HepG2 (cell line): ENCODE data around the gene DPT. TPM values are rescaled to one million over a fixed set of nuclear protein-coding genes. Genes with fewer than 3 reads are reported as not detected.

Experiments used
- ATAC-seq: fragments of 200-7000 bp; cut with Tn5 transposase; 3 replicates; pipeline ENCODE4 v1.9.1; 2020; ENCODE audit warnings: mild to moderate bottlenecking, moderate library complexity
- BruUV-seq: library from RNA; stranded (reverse); fragments of 400-500 nt; replicated peaks from 2 replicates; lab custom pipeline; 2021; lab: Mats Ljungman, UMichigan
- CTCF ChIA-PET: fragments of 300-600 bp; formaldehyde crosslinking; extraction: SDS; loops from one replicate; lab custom pipeline; 2021; ENCODE audit warnings: low total read pairs, inconsistent platforms, low intra/inter-chr PET ratio; lab: Yijun Ruan, JAX
- POLR2A ChIA-PET: fragments of 350-600 bp; sonication (Branson Sonifier 250); formaldehyde crosslinking; loops from one replicate; lab custom pipeline; 2020; ENCODE audit warnings: antibody characterized with exemption, inconsistent platforms; lab: Yijun Ruan, JAX
- DNase-seq: peaks from one replicate; pipeline ENCODE4 v3.0.0-alpha.2; 2015; ENCODE audit warnings: low spot score
- FAIRE-seq: peaks from 3 replicates; lab custom pipeline; 2011; peaks lifted over from hg19 to GRCh38; lab: Jason Lieb, UNC
- H2AFZ ChIP-seq: one replicate; pipeline ENCODE4 v1.6.1; 2011; ENCODE audit warnings: low read length, inconsistent platforms
- H3K27ac ChIP-seq: fragments of 300-600 bp; 3 replicates; pipeline ENCODE4 v1.8.0; 2011; ENCODE audit warnings: mixed run types, mild to moderate bottlenecking, mixed read lengths, low read length, inconsistent platforms; ENCODE audit not compliant: insufficient read depth; ENCODE audit errors: extremely low read length
- H3K27me3 ChIP-seq, 2 experiments: fragments of 200-600 bp in 1 of 2; 2 replicates in 1 of 2; 3 replicates in 1 of 2; pipeline versions ENCODE4 v1.6.0 to v1.8.0; 2011; ENCODE audit warnings: low read length in 2 of 2, mild to moderate bottlenecking in 2 of 2, moderate library complexity in 2 of 2, inconsistent platforms in 1 of 2; ENCODE audit not compliant: insufficient read depth in 2 of 2, control insufficient read depth in 1 of 2
- H3K36me3 ChIP-seq, 2 experiments: fragments of 200-600 bp in 1 of 2; replicated peaks in 1 of 2; 2 replicates in 1 of 2; 3 replicates in 1 of 2; pipeline versions ENCODE4 v1.5.1 to v1.8.0; 2011; ENCODE audit warnings: low read length in 2 of 2, inconsistent platforms in 1 of 2; ENCODE audit not compliant: insufficient read depth in 2 of 2, control insufficient read depth in 1 of 2
- H3K4me1 ChIP-seq: 2 replicates; pipeline ENCODE4 v1.5.1; 2012; ENCODE audit warnings: low read length, inconsistent platforms; ENCODE audit not compliant: insufficient read depth
- H3K4me2 ChIP-seq: 2 replicates; pipeline ENCODE4 v1.6.0; 2011; ENCODE audit warnings: low read depth, low read length, inconsistent platforms
- H3K4me3 ChIP-seq, 3 experiments: fragments of 200-600 bp in 1 of 3; sonication (generic), shearing (Covaris generic) in 1 of 3; replicated peaks in 1 of 3; 2 replicates each; pipeline ENCODE4 v1.5.1; 2011 to 2016; ENCODE audit warnings: low read length in 3 of 3, inconsistent platforms in 2 of 3, low read depth in 2 of 3, mild to moderate bottlenecking in 2 of 3, control low read depth in 1 of 3, mixed read lengths in 1 of 3; ENCODE audit not compliant: insufficient read depth in 1 of 3
- H3K79me2 ChIP-seq: one replicate; pipeline ENCODE4 v1.6.1; 2011; ENCODE audit warnings: low read length, inconsistent platforms; ENCODE audit not compliant: insufficient read depth
- H3K9ac ChIP-seq: 2 replicates; pipeline ENCODE4 v1.6.0; 2011; ENCODE audit warnings: mild to moderate bottlenecking, low read depth, low read length, inconsistent platforms; ENCODE audit not compliant: insufficient read depth
- H3K9me3 ChIP-seq: 2 replicates; pipeline ENCODE4 v1.5.1; 2012; ENCODE audit warnings: mild to moderate bottlenecking, low read length
- H4K20me1 ChIP-seq: 2 replicates; pipeline ENCODE4 v1.6.0; 2011; ENCODE audit warnings: inconsistent platforms, mild to moderate bottlenecking, low read length, moderate library complexity; ENCODE audit not compliant: insufficient read depth
- DNMT3B ChIP-seq: conservative IDR thresholded peaks from 2 replicates; pipeline ENCODE4 v1.6.1; 2016; ENCODE audit warnings: missing biosample characterization, control low read depth
- DZIP1 ChIP-seq: sonication (generic); formaldehyde crosslinking; IDR thresholded peaks from 2 replicates; pipeline ENCODE4 v1.5.0; 2020; ENCODE audit warnings: mild to moderate bottlenecking, missing genetic modification reagents
- EHMT2 ChIP-seq: fragments of 200-600 bp; sonication (generic); IDR thresholded peaks from 2 replicates; pipeline ENCODE4 v1.7.0; 2017; ENCODE audit warnings: antibody characterized with exemption, low read depth, low read length, borderline replicate concordance
- IRF1 ChIP-seq: sonication (generic); formaldehyde crosslinking; IDR thresholded peaks from 2 replicates; pipeline ENCODE4 v1.4.0; 2020; ENCODE audit warnings: low read depth, mild to moderate bottlenecking, missing genetic modification reagents
- JUND ChIP-seq: sonication (generic); formaldehyde crosslinking; IDR thresholded peaks from 2 replicates; pipeline ENCODE4 v1.8.0; 2022; ENCODE audit warnings: mild to moderate bottlenecking, missing genetic modification reagents
- KAT2B ChIP-seq: fragments of 150-350 bp; IDR thresholded peaks from 2 replicates; pipeline ENCODE4 v1.6.1; 2014; ENCODE audit warnings: low read depth, low read length, borderline replicate concordance
- NCOR1 ChIP-seq: fragments of 200-600 bp; sonication (generic); IDR thresholded peaks from 2 replicates; pipeline ENCODE4 v1.7.0; 2017; ENCODE audit warnings: antibody characterized with exemption, low read length, borderline replicate concordance
- STAG1 ChIP-seq: sonication (generic); formaldehyde crosslinking; IDR thresholded peaks from 2 replicates; pipeline ENCODE4 v1.4.0; 2020; ENCODE audit warnings: missing genetic modification reagents
- ZBTB7A ChIP-seq: sonication (generic); formaldehyde crosslinking; IDR thresholded peaks from 2 replicates; pipeline ENCODE4 v1.8.0; 2022; ENCODE audit warnings: mild to moderate bottlenecking, missing genetic modification reagents
- ZNF24 ChIP-seq: fragments of 450-650 bp; IDR thresholded peaks from 2 replicates; pipeline ENCODE4 v1.6.1; 2017; ENCODE audit warnings: antibody characterized with exemption, mild to moderate bottlenecking
- ZNF414 ChIP-seq: sonication (generic); formaldehyde crosslinking; IDR thresholded peaks from 2 replicates; pipeline ENCODE4 v1.5.0; 2020; ENCODE audit warnings: missing genetic modification reagents
- ZNF704 ChIP-seq: sonication (generic); formaldehyde crosslinking; IDR thresholded peaks from 2 replicates; pipeline ENCODE4 v1.8.1; 2023; ENCODE audit warnings: mild to moderate bottlenecking, inconsistent platforms, moderate library complexity, missing genetic modification reagents, borderline replicate concordance
- ZNF777 ChIP-seq: sonication (generic); formaldehyde crosslinking; IDR thresholded peaks from 2 replicates; pipeline ENCODE4 v1.4.0; 2020; ENCODE audit warnings: missing genetic modification reagents
- WGBS: methylation state at CpG from one replicate; pipeline ENCODE4 v1.1.6; 2017; ENCODE audit warnings: low lambda C conversion rate; 5-methylcytosine and 5-hydroxymethylcytosine counted together
- in situ Hi-C: cut with HindIII; loops from 2 replicates; pipeline ENCODE4 v1.10.0; 2017; ENCODE audit warnings: low pct_unique_long_range_greater_than_20kb; ENCODE audit not compliant: extremely low pct_ligation_motif_present
- intact Hi-C: fragments of 100-400 bp; cut with micrococcal nuclease; formaldehyde crosslinking; loops from one replicate; pipeline ENCODE4 v1.10.0; 2022; ENCODE audit not compliant: unreplicated experiment
- polyA plus RNA-seq, 8 experiments: library from polyadenylated mRNA; depleted of rRNA in 3 of 8; stranded (reverse) in 7 of 8; unstranded in 1 of 8; fragments of >200 nt; fragmentation: Illumina TruSeq in 4 of 8; extraction: Trizol in 4 of 8; gene quantifications; 2 replicates each; pipeline versions ENCODE4 v1.2.1 to v1.2.3, GENCODE V29; 2011 to 2016; ENCODE audit warnings: low read depth in 4 of 8, missing spikeins in 1 of 8, mixed read lengths in 1 of 8; ENCODE audit not compliant: insufficient read depth in 1 of 8
- total RNA-seq, 5 experiments: library from RNA; depleted of rRNA; stranded (reverse); fragments of >200 nt; fragmentation: Illumina TruSeq; extraction: Trizol; gene quantifications; 2 replicates each; pipeline ENCODE4 v1.2.3, GENCODE V29; 2016; ENCODE audit warnings: low read depth in 1 of 5

The DPT gene
- total and polyA plus RNA-seq, 2 of the 13 experiments (the other 11 are each of a cell fraction or from before 2014, with no cell fraction given): 0.04 TPM; not detected in 1

- no peak for TF ChIP-seq DZIP1 (CRISPR knock-in tag)
These were observed 2.3 kb downstream of the DPT start (continued) for GRCh38 chr1:168726719-168727118.

GRCh38 chr1:168726281-168726680, 2.7 kb downstream of the DPT start:
- H2AFZ ChIP-seq: no peak overlapping the region
- WGBS: 25% methylated on average over 3 of the region's 3 CpGs
- no peak overlapping the region for H3K4me3 ChIP-seq
- no peaks in the 10 kb centered on the region for H3K36me3 ChIP-seq
- H3K9me3 ChIP-seq: no peaks in the 10 kb centered on the region
- no TSS peak for BruUV-seq
- FAIRE-seq: no peak
- H3K27ac ChIP-seq: no peak overlapping the region
- H3K9ac ChIP-seq: no peak overlapping the region
- peaks cover 0 to 24% of the 10 kb centered on the region in 2 experiments; a peak in 3 of 5 replicates for H3K27me3 ChIP-seq
- in situ Hi-C loops: loop anchor here (10.0 kb wide), 1 partner anchor 61 kb away; no protein-coding TSS in a partner anchor
- ATAC-seq: no peak; the same call in 1 of the 3 replicates
- H3K79me2 ChIP-seq: no peaks in the 10 kb centered on the region
- peaks cover 12% of the 10 kb centered on the region; the same call in 1 of the 2 replicates for H3K4me1 ChIP-seq
- no peak for TF ChIP-seq KAT2B
- TF ChIP-seq JUND (CRISPR knock-in tag): no peak
- no peak for TF ChIP-seq STAG1 (CRISPR knock-in tag)
- no peak for TF ChIP-seq ZNF24
- no peak for TF ChIP-seq NCOR1
- no peak for TF ChIP-seq ZBTB7A (CRISPR knock-in tag)
- TF ChIP-seq ZNF704 (CRISPR knock-in tag): no peak
- no peak for TF ChIP-seq ZNF414 (CRISPR knock-in tag)
- TF ChIP-seq ZNF777 (CRISPR knock-in tag): no peak
- no peak for TF ChIP-seq EHMT2
- TF ChIP-seq DNMT3B (CRISPR knock-in tag): no peak
- TF ChIP-seq IRF1 (CRISPR knock-in tag): no peak
- TF ChIP-seq, all 625 proteins: peak for 0
- POLR2A ChIA-PET: no interaction called here
- no peak for DNase-seq
- Histone ChIP-seq H3K4me2 (no peak overlapping the region), H4K20me1 (no peaks in the 10 kb centered on the region)
- CTCF ChIA-PET: no interaction called here
- intact Hi-C loops: no loop called here
